GM12892 (cell line): ENCODE measurements around the gene MARK3.

Source experiments
- POLR2A ChIP-seq: IDR thresholded peaks from 2 replicates; pipeline ENCODE4 v1.6.1; 2011; ENCODE audit warnings: low read depth, low read length, control low read depth
- POLR2AphosphoS5 ChIP-seq: IDR thresholded peaks from 2 replicates; pipeline ENCODE4 v1.6.1; 2011; ENCODE audit warnings: low read depth, low read length, control low read depth
- TAF1 ChIP-seq: IDR thresholded peaks from 2 replicates; pipeline ENCODE4 v1.6.1; 2011; ENCODE audit warnings: low read depth, mild to moderate bottlenecking, control low read depth, low read length, borderline replicate concordance

DNA sequence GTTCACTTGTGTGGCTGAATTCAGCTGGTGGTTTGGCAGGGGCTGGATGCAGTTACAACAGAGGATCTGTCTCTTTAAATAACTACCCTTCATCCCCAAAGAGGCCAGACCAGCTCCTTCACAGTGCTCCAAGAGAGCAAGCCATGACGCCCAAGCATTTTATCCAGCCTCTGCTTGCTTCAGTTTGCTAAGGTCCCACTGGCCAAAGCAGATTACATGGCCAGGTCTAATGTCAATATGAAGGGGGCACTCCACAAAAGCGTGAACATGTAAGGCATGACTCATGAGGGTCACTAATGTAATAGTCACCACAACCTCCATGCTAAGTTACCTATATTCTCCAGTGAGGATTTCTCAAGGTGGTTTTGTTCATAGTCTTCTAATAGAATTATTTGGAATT, 62.9 kb downstream of the MARK3 start:
- TF ChIP-seq POLR2A (no peak), POLR2AphosphoS5 (no peak), TAF1 (no peak)
